GM21515 (cell line): Measurements from ENCODE around the gene TUBG1.
"Not testable (repeated sequence)": the region's sequence is repeated elsewhere in the genome, so short reads cannot be mapped to it uniquely, and the experiment has no call there.

Experiments used
- ATAC-seq: cut with Tn5 transposase; IDR thresholded peaks from one replicate; pipeline ENCODE4 v1.9.1; 2021; ENCODE audit not compliant: unreplicated experiment

Gene TUBG1

DNA sequence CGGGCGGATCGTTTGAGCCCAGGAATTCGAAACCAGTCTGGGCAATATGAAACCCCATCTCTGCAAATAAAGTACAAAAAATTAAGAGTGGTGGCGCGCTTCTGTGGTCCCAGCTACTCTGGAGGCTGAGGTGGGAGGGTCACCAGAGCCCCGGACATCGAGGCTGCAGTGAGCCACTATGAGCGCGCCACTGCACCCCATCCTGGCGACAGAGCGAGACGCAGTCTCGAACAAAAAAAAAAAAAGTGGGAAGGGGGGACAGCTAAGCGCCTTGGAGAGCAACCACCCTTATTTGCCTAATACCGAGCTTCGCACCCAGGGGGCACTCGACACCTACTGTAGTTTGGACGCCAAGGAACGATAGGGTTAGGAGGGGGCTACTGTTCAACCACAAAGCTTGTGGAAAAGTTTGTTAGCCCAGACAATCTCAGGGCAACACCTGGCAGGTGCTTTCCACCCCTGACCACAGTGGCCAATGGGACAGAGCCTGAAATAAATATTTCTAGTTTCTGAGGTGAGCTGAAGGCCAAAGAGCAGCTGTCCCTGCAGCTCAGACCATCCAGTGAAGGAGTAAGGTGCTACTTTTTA is 31.1 kb upstream of the TUBG1 start:
- ATAC-seq = peak; percentile 44

DNA sequence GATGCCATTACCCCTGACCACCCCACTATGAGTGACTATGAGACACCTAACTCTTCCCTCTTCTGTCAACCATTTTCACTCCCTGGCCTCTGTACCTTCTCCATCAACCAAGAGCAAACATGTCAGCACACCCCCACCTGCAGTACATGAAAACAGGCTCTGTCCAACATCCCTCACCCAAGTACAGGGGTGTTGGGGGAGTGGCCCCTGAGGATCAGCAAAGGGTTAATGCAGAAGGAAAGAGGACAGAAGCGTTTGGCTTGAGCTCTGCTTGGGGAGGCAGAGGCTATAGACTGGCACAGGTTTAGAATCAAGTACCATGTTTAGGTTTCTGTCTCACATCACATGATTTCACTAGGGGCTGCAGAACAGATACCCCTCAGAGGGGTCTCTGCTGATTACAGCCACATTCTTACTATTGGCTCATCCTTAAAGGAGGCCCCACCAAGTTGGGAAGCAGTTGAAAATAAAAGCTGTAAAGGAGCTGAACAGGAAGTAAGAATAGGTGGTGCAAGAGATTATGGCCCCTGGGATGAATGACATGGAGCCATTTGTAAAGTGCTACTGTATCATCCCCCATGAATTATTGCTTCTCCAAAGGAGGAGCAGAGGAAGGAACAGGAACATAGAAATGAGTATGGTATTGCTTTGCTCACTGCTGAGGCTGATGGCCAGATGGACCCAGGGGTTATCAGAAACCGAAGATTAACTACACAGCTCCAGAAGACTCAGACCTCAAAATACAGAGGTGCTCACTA is 29.5 kb upstream of the TUBG1 start:
- no peak for ATAC-seq

DNA sequence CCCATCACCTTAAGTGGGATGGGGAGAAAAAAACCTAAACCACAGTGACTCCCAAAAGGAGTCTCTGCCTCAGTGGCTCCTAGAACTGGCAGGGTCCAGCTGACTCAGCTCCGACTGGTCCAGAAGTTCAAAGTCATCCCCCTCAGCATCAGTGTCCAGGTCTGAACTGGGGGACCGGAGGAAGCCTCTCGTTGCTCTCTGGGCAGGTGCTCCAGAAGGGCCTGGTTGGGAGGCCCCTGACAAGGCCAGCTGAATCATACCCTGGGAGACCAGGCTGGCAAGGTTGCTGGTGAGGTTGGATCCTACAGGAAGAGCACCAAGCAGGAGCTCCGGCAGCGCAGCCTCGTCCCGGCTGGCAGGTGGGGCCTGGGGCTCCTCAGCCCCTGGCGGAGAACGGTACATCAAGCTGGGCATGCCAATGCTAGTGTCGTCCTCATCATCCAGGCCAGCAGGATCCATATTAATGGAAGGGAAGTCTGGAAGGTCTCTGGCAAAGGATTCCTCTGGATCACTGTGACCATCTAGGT is 27.7 kb upstream of the TUBG1 start:
- no peak for ATAC-seq

DNA sequence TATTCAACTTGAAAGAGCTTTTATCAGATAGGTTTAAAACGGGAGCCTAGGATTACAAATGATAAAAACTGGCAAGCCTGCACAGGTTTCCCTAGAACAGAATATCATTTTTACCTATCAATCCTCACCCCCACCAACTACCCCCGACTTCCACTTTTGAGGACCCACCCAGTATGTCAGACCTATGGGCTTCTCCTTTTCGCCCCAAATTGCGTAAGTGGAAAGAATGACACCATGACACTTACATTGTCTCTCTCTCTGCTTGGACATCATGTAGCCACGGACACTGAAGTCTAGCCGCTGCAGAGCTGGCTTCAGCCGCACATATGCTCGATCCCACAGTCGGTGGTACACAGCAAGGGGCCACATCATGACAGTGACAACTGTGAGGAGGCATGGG is 24.6 kb upstream of the TUBG1 start:
- no peak for ATAC-seq

DNA sequence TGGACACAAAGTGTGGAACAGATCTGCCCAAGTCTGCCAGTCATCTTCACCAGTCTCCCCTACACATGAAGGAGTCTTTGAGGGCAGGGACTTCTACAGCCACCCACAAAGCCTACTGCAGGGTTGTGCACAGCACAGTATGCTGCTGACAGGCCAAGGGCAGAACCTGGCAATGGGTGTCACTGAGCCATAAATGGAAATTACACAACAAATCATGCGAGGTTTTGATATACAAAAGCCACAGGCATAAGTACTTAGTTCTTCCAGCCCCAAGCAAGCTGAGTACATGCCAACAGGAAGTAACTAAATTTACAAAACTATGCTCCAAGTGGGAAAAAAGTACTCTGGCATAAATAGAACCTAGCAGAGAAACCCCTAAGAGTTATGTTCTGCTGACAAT is 24.1 kb upstream of the TUBG1 start:
- no peak for ATAC-seq

DNA sequence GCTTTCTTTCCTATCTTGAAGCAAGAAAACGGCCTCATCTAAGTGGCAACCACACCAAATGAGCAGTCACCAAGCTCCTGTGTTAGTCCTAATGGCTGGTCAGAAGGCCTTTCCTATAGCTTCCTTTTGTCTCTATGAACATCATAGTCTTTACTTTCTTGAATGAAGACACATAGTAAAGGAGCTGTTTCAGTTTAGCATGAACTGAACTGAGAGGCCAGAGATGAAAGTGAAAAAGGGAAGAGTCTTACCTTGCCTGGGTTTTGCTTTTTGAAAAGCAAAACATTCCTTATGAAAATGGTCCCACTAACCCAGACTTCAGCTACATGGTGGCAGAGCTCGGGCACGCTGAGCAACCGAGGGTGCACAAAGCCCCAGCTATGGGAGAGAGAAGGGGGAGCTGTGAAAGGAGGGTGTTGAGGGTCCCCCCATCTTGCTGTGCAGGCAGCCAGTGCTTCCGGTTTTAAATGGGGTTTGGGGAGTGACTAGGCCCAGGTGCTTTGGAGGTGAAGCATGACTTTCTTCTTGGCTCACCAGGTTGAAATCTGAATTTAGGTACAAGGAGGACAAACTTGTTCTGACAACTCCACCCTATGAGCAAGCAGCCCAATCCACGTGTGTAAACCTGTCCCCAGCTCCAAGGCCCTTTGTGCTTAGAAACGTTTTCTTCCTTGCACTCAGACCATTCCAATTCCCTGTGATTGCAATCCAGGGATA is 22.8 kb upstream of the TUBG1 start:
- no peak for ATAC-seq

DNA sequence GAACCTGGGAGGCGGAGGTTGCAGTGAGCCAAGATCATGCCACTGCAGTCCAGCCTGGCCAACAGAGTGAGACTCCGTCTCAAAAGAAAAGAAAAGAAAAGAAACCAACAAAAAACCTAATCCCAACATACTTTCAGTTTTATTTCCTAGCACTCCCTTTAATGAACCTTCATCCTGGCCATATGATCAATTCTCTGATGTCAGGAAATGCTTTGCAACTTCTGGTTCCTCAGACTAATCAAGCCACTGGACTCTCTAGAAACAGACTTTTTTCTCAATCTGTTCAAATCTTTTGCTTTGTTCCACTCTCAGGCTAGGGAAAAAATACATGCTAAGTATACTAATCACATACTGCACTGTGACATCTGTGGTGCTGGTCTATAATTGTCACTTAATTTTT is 18.6 kb upstream of the TUBG1 start:
- no peak for ATAC-seq

DNA sequence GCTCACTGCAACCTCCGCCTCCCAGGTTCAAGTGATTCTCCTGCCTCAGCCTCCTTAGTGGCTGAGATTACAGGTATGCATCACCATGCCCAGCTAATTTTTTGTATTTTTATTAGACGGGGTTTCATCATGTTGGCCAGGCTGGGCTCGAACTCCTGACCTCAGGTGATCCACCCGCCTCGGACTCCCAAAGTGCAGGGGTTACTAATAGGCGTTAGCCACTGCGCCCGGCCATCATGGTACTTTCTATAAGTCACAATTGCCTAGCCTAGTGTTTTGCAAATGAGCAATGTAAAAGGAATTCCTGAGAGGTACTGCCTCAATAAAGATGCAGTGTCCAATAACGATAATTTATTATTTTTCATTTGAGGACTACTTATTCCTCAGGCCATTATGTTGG is 18.1 kb upstream of the TUBG1 start:
- ATAC-seq = no peak

DNA sequence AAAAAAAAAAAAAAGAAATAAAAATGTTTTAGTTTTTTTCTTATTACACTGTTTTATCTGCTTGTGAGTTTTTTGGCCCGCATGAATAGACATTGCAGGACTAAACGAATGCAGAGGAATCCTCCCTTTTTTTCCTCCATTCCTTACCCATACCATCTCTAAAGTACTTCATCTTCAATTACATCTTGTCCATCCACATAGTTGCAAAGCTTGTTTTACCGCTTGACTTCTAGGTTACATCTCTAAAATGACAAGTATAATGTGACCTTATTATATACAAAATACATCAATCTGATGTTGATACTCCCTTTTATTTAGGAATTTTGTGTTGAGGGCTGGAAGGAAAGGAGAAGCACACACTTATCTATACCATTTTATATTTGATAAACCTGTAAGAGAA is 13.1 kb upstream of the TUBG1 start:
- no peak for ATAC-seq

DNA sequence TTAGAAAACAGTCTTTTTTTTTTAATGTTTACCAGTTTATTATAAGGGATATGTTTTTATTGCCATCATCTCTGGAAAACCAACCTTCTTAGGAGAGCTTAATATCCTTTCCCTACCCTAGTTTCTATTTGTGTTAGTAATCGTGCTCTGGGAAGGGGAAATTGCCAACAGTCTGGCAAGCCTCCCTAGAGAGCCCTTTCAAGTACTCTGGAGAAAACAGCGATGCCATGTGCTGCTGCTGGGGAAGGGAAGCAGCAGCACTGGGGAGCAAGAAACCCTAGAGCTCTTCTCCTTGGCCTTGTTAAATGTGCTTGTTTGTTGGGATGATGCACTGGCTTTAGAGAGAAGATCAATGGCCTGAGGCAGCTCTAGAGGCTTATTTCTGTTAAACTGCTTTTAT is 10.6 kb upstream of the TUBG1 start:
- no peak for ATAC-seq

DNA sequence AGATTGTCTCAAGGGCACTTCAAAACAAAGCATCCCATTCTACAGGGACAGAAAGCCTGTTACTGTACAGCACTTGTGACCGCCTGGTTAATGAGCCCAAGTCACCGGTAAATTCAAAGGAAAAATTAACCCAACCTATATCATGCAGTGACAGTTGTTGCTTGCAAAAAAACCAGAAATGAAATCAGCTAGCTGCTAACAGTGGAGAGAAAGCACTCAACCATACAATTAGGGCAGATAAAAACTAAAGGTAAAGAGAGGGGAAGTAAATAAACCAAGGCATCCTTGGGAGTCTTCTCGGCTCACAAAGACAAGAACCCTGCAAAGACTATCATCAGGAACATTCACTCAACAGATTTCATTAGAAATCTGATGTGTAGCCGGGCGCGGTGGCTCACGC is 6.2 kb upstream of the TUBG1 start:
- ATAC-seq = no peak

DNA sequence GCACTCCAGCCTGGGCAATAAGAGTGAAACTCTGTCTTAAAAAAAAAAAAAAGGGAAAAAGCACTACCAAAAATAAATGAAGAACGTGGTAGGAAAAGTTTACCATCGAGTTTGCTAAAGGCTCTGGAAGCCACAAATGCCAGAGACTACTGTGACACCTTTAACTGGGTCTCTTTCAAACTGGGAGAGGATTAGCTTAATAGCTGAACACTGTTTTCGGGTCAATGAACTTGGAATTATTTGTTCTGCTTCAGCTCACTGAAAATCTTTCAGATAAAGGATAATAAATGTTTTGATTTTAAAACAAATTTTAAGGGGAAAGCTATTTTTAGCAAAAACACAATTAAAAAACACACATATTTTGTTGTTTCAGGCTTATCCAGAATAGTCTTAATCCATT is 1.7 kb upstream of the TUBG1 start:
- ATAC-seq = no peak

DNA sequence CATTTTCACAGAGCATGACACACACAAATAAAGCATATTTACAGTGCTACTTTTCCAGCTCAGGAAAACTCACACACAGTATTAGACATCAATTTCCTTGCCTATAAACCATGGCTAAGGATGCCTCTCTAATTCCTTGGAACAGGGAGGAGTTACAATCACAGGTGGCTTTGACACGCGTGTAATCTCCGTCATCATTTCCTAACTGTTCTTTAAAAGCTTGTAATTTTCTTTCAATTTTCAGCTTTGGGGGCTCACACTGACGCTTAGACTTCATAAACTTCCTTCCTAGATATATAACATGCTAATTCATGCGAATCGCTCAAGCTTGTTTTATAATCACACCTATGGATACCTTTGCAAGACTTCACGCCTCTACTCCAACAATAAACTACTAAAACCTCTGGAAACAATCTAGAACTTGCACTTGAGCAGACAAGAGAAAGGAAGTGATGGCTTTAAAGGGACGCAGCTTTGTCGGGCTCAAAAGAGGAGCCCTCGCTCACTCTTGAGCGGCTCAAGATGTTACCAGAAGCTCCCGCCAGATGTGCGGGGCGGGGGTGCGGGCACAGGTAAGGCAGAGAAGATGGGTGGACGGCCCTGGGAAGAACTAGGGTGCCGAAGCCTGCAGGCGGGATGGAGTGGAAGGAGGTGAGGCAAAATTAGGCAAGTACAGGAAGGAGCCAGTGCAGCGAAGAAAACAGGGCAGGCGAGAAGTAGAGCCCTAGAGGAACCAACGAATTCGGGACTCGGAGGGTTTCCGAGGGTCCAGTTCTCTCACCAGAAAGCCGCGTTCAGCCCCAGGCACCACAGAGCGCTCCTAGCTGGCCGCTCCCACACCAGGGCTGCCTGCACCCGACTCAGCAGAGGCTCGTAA is 940 bp upstream of the TUBG1 start:
- ATAC-seq = peak; percentile 30

DNA sequence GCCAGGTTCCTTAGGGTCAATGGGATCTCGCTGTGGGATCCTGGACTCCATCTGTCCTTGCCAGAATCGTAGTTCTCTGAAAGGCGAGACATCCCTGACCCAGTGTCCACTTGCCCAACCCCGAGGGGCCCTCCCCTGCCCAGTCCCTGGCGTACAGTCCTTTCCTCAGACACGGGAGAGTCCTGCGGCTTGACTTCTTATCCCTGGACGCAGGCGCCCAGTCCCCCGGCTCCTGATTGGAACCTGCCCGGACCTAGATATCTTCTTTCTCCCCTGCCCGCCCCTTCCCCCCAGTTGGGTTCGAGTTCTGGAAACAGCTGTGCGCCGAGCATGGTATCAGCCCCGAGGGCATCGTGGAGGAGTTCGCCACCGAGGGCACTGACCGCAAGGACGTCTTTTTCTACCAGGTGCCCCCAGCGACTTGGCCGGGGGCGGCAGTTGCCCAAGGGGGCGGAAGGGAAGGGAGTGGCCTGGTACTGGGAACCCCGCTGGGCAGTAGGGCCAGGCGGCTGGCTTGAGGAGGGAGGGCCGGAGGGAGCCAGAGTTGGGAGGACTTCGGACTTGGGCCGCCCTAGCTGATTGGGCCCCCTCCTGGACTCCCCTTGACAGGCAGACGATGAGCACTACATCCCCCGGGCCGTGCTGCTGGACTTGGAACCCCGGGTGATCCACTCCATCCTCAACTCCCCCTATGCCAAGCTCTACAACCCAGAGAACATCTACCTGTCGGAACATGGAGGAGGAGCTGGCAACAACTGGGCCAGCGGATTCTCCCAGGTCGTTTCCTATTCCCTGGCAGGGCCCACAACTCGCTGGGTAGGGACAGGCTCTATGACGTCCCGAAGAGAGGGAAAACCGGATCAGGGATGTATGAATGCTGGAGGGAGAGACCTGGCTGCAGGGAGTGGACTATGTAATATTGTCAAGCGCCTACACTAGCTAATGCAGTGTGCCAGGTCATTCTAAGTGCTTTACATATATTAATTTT is 625 bp downstream of the TUBG1 start:
- peak; percentile 10 for ATAC-seq

DNA sequence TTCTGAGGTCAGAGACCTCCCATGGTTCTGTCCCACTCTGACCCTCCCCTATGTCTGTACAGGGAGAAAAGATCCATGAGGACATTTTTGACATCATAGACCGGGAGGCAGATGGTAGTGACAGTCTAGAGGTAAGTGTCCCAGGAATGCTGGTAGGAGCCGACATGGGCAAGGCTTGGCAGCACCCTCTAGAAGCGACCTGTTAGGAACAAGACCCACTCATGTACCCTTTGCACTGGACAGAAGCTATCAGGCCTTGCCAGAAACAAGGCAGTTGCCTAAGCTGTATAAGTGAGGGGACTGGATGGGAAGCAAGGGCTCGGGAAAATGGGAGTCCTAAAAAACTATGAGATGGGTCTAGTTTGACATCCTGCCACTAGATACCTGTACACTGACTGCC is 2.5 kb downstream of the TUBG1 start:
- ATAC-seq = no peak

DNA sequence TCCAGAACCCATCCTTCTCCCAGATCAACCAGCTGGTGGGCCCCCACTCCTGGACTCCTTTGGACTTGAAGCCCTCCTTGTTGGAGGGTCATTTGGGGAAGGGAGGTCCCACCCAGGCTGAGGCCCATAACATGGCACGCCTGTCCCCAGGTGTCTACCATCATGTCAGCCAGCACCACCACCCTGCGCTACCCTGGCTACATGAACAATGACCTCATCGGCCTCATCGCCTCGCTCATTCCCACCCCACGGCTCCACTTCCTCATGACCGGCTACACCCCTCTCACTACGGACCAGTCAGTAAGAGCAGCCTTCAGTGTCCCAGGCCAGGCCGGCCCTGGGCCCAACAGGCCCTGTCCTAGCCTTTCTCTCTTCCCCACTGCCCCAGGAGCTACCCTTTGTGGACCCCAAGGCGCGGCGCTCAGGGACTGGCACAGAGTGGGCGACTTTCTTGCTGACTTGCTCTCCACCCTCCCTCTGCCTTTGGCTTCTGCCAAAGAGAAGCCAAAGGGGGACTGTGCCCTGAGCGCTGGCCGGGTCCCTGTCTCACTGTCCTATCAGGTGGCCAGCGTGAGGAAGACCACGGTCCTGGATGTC is 4.3 kb downstream of the TUBG1 start:
- no peak for ATAC-seq

DNA sequence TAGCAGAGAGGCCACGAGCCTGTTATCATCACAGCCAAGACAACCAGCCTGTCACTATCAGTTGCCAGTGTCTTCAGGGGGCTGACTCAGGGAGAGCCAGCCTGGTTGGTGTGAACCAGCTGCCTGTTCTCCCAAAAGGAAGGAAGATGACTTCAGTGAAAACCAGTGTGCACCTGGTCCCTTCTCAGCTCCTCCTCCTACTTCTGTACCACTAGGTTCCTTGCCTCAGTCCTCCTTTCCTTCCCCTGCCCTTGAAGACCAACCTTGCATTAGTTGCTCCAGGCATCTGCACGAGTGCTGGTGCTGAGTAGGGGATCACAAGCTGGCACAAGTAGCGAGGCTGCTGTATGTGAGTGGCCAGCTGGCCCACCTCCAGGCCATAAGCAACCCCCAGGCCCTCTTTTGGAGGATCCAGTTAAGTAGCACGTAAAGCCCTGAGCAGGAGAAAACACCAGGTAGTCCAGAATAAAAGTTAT is 8.5 kb downstream of the TUBG1 start:
- ATAC-seq = peak; percentile 17

DNA sequence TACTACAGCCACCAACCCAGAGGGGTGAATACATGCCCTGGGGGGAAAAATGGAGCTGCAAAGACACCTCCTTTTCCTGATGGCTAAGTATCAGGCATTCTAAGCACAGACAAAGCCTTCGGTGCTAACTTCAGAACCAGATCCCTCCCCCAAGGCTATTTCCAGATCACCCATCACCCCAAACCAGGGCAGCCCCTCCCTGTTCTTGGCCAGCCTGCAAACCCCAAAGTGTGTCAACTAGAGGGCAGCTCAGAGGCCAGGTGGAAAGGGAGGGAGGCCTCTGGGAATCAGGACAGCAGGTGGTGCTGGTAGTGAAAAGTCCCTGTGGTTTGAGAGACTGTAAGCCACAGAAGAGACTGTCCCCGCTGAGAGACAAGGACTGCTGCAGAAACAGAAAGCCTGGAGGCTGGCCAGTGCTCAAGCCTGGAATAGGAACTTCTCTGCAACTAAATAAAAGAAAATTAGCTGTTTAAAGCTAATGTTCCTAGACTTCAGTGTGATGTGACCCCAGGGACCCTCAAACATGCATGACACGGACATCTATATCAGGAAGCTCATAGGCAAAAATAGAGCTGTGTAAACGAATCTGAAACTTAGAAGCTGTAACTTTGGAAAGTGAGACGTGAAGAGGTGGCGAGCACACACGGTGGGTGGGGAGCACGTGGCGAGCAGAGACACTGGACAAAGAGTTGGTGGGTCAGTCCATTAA is 9.1 kb downstream of the TUBG1 start:
- ATAC-seq = peak; percentile 66

DNA sequence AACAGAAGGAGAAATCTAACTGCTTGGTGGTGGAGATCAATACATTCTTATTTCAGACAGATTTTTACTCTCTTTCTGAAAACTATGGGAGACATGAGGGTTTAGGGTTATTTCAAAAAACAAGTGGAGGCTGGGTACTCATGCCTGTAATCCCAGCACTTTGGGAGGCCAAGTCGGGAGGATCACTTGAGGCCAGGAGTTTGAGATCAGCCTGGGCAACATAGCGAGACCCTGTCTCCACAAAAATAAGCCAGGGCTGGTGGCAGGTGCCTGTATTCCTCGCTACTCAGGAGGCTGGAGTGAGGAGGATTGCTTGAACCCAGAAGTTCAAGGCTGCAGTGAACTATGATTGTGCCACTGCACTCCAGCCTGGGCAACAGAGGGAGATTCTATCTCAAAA is 12.5 kb downstream of the TUBG1 start:
- ATAC-seq = not testable (repeated sequence)
